Hepatocyte (in vitro differentiated cells): Measurements from ENCODE around the gene CD164. TPM values are rescaled to one million over a fixed set of nuclear protein-coding genes. Genes with fewer than 3 reads are reported as not detected.
A peak's percentile ranks its signal among the peaks of the same experiment; 100 is the strongest.

Experiments
- DNase-seq: peaks from one replicate; pipeline ENCODE4 v3.0.0-alpha.2; 2016; ENCODE audit warnings: low spot score
- H2AFZ ChIP-seq: fragments of 200-600 bp; sonication (generic); 2 replicates; pipeline ENCODE4 v1.6.0; 2016; ENCODE audit warnings: antibody characterized with exemption, mild to moderate bottlenecking
- H3K27ac ChIP-seq: fragments of 200-600 bp; sonication (generic); 2 replicates; pipeline ENCODE4 v1.5.1; 2016; ENCODE audit warnings: mild to moderate bottlenecking
- H3K27me3 ChIP-seq: fragments of 200-600 bp; sonication (generic); 2 replicates; pipeline ENCODE4 v1.6.1; 2016
- H3K36me3 ChIP-seq: fragments of 200-600 bp; sonication (generic); replicated peaks from 2 replicates; pipeline ENCODE4 v1.5.1; 2016; ENCODE audit warnings: low read depth; ENCODE audit not compliant: insufficient read depth
- H3K4me1 ChIP-seq: fragments of 200-600 bp; sonication (generic); 2 replicates; pipeline ENCODE4 v1.5.1; 2016; ENCODE audit warnings: mild to moderate bottlenecking, moderate library complexity; ENCODE audit not compliant: insufficient read depth
- H3K4me2 ChIP-seq: fragments of 200-600 bp; sonication (generic); 2 replicates; pipeline ENCODE4 v1.6.0; 2016
- H3K4me3 ChIP-seq: fragments of 200-600 bp; sonication (generic); 2 replicates; pipeline ENCODE4 v1.5.1; 2016; ENCODE audit warnings: mild to moderate bottlenecking
- H3K79me2 ChIP-seq: fragments of 200-600 bp; sonication (generic); 2 replicates; pipeline ENCODE4 v1.6.0; 2017; ENCODE audit warnings: mild to moderate bottlenecking
- H3K9me2 ChIP-seq: fragments of 200-600 bp; sonication (generic); replicated peaks from 2 replicates; pipeline ENCODE4 v1.6.0; 2017; ENCODE audit warnings: mild to moderate bottlenecking; ENCODE audit not compliant: insufficient read depth
- H3K9me3 ChIP-seq: fragments of 200-600 bp; sonication (generic); 2 replicates; pipeline ENCODE4 v1.5.1; 2016; ENCODE audit warnings: low read depth, mild to moderate bottlenecking
- H4K20me1 ChIP-seq: fragments of 200-600 bp; sonication (generic); 2 replicates; pipeline ENCODE4 v1.6.0; 2016; ENCODE audit warnings: mild to moderate bottlenecking; ENCODE audit not compliant: insufficient read depth, poor library complexity, severe bottlenecking
- EZH2 ChIP-seq: fragments of 200-600 bp; sonication (generic); IDR thresholded peaks from 2 replicates; pipeline ENCODE4 v1.6.1; 2016; ENCODE audit warnings: antibody characterized with exemption, mild to moderate bottlenecking, borderline replicate concordance
- EZH2phosphoT487 ChIP-seq: fragments of 200-600 bp; sonication (generic); IDR thresholded peaks from one replicate; pipeline ENCODE4 v1.6.1; 2018; ENCODE audit warnings: antibody characterized with exemption, mild to moderate bottlenecking, low read depth, moderate library complexity; ENCODE audit not compliant: unreplicated experiment, severe bottlenecking
- WGBS: methylation state at CpG from one replicate; pipeline ENCODE4 v1.1.6; 2016; ENCODE audit warnings: low lambda C conversion rate; ENCODE audit errors: missing lambda C conversion rate; 5-methylcytosine and 5-hydroxymethylcytosine counted together
- polyA plus RNA-seq: library from polyadenylated mRNA; unstranded; fragments of >200 nt; fragmentation: Nextera tagmentation; extraction: Ambion mirVana; gene quantifications from 2 replicates; pipeline ENCODE4 v1.2.1, GENCODE V29; 2016
- total RNA-seq: library from RNA; depleted of rRNA; stranded (reverse); fragments of >200 nt; gene quantifications from 2 replicates; pipeline ENCODE4 v1.2.3, GENCODE V29; 2014
- TF ChIP-seq, protein P1 (sequence below): fragments of 200-600 bp; sonication (generic); IDR thresholded peaks from 2 replicates; pipeline ENCODE4 v1.5.1; 2016; ENCODE audit warnings: antibody characterized with exemption, mild to moderate bottlenecking; ENCODE audit not compliant: poor library complexity

The CD164 gene
- 571 and 574 TPM in 2 replicates for total RNA-seq
- 436 and 475 TPM in 2 replicates for polyA plus RNA-seq

DNA sequence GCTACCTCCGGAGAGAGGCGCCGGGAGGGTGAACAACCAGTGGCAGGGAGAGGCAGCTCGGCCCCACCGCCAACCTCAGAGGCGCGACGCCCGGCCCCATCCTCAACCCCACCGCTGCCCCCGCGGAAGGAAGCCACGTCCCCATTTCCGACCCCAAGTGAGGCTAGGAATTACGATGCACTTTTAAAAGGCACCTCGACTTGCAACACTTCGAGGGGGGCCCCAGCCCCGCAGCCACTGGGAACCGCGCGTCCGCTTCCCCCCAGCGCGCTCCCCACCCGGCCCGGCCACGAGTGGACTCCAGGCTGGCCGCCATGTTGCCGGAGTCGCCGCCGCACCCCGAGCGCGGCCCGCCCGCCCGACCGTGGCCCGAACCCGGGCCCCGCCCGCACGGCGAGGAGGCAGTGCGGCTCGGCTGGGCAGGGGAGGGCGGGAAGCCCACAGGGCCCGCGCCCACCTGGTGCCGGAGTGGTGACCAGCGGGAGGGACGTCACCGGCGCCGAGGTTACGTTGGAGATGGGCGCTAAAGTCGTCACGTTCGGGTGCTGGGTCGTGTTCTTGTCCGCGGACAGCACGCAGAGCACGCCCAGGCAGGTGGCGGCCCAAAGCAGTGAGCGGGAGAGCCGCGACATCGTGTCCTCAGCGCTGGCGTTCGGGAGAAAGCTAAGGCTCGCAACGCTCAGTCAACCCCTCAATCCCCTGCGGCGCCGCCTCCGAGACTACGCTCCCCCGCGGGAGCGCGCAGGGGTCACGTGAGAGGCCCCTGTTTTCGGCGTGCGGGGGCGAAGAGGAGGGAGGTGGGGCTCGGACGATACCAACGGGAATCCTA lies at the start of gene CD164:
CD164 (minus strand) TSS at position 721 of the 829 bp plus-strand sequence; CDS start at position 632, 89 bp downstream.
- under 1% methylated on average over 47 of the region's 93 CpGs for WGBS
- peak; percentile 97 for DNase-seq
- H3K36me3 ChIP-seq = no peaks in the 10 kb centered on the region
- no peaks in the 10 kb centered on the region for H3K9me3 ChIP-seq
- H3K27ac ChIP-seq = peak within 1 kb of the TSS; percentile 96
- no peaks in the 10 kb centered on the region for H3K27me3 ChIP-seq
- H3K4me1 ChIP-seq = peaks cover 29% of the 10 kb centered on the region
- H3K9me2 ChIP-seq = no peaks in the 10 kb centered on the region
- H4K20me1 ChIP-seq = peaks cover 45% of the 10 kb centered on the region
- peak within 1 kb of the TSS; percentile 48 for H2AFZ ChIP-seq
- H3K79me2 ChIP-seq = peaks cover 48% of the 10 kb centered on the region
- H3K4me2 ChIP-seq = peak within 1 kb of the TSS; percentile 72
- TF ChIP-seq EZH2 (no peak), EZH2phosphoT487 (no peak)
- TF ChIP-seq, protein P1, sequence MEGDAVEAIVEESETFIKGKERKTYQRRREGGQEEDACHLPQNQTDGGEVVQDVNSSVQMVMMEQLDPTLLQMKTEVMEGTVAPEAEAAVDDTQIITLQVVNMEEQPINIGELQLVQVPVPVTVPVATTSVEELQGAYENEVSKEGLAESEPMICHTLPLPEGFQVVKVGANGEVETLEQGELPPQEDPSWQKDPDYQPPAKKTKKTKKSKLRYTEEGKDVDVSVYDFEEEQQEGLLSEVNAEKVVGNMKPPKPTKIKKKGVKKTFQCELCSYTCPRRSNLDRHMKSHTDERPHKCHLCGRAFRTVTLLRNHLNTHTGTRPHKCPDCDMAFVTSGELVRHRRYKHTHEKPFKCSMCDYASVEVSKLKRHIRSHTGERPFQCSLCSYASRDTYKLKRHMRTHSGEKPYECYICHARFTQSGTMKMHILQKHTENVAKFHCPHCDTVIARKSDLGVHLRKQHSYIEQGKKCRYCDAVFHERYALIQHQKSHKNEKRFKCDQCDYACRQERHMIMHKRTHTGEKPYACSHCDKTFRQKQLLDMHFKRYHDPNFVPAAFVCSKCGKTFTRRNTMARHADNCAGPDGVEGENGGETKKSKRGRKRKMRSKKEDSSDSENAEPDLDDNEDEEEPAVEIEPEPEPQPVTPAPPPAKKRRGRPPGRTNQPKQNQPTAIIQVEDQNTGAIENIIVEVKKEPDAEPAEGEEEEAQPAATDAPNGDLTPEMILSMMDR = no peak
- H3K4me3 ChIP-seq = peak within 1 kb of the TSS; percentile 86

DNA sequence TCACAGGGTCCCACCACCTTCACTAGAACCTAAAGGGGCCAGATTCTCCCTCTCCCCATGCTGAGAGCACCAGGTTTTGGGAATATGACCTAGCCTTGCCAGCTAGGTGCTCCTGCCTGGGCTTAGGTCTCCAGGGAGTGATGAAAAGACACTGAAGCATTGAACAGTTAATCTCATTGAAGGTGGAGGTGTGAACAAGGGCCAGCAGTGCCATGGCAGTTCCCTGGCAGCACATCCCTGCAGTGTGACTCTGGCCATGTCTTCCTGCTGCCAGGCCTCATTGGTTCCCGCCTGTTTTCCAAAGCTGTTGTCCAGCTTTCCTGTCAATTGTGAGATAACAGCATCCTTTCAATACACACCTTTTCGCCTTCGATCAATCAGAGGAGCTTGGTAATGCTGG lies 47.2 kb upstream of the CD164 start:
- Histone ChIP-seq H2AFZ (no peak overlapping the region), H3K9me3 (no peaks in the 10 kb centered on the region), H3K36me3 (no peaks in the 10 kb centered on the region), H3K4me3 (no peak overlapping the region), H3K79me2 (no peaks in the 10 kb centered on the region), H3K27me3 (no peaks in the 10 kb centered on the region), H3K9me2 (no peaks in the 10 kb centered on the region), H3K4me2 (no peak overlapping the region), H3K4me1 (no peaks in the 10 kb centered on the region), H3K27ac (no peak overlapping the region), H4K20me1 (no peaks in the 10 kb centered on the region)
- WGBS = 98% methylated on average over 3 of the region's 3 CpGs
- TF ChIP-seq EZH2phosphoT487 = no peak
- DNase-seq = no peak

DNA sequence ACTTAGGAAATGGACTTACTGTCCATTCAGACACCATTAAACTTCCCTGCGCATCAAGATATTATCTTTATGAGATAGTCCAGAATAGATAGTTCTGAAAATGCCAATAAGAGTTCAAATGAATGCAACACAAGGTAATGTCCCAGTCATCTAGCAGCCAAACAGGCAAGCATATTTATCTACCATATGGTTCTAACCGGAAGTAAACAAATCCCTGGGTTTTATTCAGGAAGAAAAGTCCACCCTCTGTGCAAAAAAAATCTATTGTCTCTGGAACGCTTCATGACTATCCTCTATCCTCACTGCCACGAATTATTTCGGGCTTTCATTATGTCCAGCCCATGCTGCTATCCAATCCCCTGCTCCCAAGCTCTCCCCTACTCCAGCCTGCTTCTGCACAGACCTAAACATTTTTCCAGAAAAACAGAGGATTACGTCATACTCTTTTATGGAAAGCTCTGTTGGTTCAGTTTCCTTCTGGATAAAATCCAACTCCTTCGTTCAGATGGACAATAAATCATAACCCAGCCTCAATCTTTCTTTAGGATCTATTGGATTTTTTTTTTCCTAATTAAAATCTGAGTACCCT lies 46.7 kb upstream of the CD164 start:
- no peak overlapping the region for H2AFZ ChIP-seq
- no peaks in the 10 kb centered on the region for H3K36me3 ChIP-seq
- no peaks in the 10 kb centered on the region for H3K9me3 ChIP-seq
- H3K9me2 ChIP-seq = no peaks in the 10 kb centered on the region
- TF ChIP-seq, protein P1 = no peak
- TF ChIP-seq EZH2 (no peak), EZH2phosphoT487 (no peak)
- 56% methylated on average over 7 of the region's 7 CpGs for WGBS
- DNase-seq = peak; percentile 57
- no peak overlapping the region for H3K4me2 ChIP-seq
- no peak overlapping the region for H3K27ac ChIP-seq
- no peaks in the 10 kb centered on the region for H4K20me1 ChIP-seq
- H3K4me1 ChIP-seq = no peaks in the 10 kb centered on the region
- no peak overlapping the region for H3K4me3 ChIP-seq
- H3K79me2 ChIP-seq = no peaks in the 10 kb centered on the region
- H3K27me3 ChIP-seq = no peaks in the 10 kb centered on the region

- H3K27ac ChIP-seq = no peak overlapping the region
- no peaks in the 10 kb centered on the region for H4K20me1 ChIP-seq
- no peaks in the 10 kb centered on the region for H3K9me2 ChIP-seq
- no peak for DNase-seq
- H3K4me2 ChIP-seq = no peak overlapping the region
- H3K9me3 ChIP-seq = no peaks in the 10 kb centered on the region
- no peaks in the 10 kb centered on the region for H3K27me3 ChIP-seq
- TF ChIP-seq EZH2phosphoT487 (no peak), EZH2 (no peak)
- TF ChIP-seq, protein P1 = no peak
- no peaks in the 10 kb centered on the region for H3K79me2 ChIP-seq
- 89% methylated on average over 2 of the region's 2 CpGs for WGBS
- no peak overlapping the region for H3K4me3 ChIP-seq
- no peaks in the 10 kb centered on the region for H3K4me1 ChIP-seq
- no peaks in the 10 kb centered on the region for H3K36me3 ChIP-seq
- H2AFZ ChIP-seq = no peak overlapping the region
These were observed 42.7 kb upstream of the CD164 start for GRCh38 chr6:109424946-109425345.
